GM19324 (cell line): ENCODE data around the gene COL13A1.

Experiments
- ATAC-seq: cut with Tn5 transposase; IDR thresholded peaks from one replicate; pipeline ENCODE4 v1.9.1; 2021; ENCODE audit warnings: mild to moderate bottlenecking, moderate library complexity; ENCODE audit not compliant: unreplicated experiment, low FRiP score

Gene COL13A1

DNA sequence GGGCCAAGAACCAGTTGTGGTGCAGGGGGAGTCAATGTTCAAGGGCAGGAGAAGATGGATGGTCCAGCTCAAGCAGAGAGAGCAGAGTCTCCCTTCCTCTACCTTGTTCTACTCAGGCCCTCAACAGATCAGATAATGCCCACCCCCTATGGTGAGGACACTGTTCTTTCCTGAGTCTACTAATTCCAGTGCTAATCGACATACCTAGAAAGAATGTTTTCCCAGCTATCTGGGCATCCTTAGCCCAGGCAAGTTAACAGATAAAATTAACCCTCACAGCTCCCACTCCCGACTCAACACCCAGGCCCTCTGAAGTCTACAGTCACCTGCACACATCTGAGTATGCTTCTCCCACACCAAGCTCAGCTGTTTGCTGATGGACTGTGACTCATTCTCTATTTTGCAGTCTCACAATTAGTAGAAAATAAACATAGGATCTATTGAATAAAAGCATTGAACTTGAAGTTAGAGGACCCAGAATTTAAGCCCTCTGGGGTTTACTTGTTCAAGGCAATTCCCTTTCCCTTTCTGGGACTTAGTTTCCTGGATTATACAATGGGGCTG, 17.1 kb downstream of the COL13A1 start:
- no peak for ATAC-seq

DNA sequence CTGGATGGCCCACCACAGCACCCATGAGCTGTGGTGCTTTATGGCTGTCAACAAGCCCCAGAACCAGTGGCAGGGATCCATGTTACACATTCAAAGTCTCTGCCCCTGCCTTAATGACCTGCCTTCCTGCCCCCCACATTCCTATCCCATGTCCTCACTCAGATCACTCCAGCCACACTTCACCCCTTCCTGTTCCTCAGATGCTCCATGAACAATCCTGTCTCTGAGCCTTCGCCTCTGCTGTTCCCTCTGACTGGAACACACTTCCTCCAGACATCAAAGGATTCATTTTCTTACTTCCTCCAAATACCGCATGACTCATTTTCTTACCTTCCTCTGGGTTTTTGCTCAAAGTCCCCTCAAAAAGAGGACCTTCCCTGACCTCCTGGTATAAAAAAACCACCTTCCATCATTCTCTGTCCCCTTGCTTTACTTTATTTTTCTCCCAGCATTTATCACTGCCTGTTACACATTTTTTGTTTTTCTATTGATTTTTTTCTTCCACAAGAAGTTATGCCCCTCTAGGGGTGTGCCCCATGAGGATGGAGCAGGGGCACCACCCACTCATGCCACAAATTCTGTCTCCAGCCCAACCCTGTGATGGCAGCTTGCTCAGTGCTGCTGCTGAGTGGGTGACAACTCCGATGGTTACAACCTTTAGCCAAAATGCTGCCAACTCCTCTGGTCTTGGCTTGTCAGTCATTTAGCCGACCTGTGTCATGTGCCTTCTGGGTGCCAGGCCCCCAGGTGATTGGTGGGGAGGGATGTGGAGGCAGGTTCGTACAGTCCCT, 18.2 kb downstream of the COL13A1 start:
- no peak for ATAC-seq

DNA sequence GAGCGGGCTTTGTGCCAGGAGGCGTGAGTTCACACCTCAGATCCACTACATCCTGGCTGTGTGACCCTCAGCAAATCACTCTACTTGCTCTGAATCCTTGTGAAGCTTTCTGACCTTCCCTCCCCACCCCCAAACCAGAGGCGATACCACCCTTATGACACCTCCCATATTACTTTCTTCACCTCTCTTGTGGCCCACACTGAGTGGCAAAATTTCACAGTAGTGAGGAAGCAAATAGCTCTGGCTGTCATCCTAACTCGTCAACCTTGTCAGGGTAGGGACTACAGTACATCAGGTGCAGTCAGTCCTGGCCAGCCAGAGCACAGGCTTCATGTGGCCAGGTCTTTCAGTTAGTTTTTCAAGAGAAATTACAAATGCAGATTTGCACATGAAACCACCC, 19.1 kb downstream of the COL13A1 start:
- ATAC-seq, result no peak

DNA sequence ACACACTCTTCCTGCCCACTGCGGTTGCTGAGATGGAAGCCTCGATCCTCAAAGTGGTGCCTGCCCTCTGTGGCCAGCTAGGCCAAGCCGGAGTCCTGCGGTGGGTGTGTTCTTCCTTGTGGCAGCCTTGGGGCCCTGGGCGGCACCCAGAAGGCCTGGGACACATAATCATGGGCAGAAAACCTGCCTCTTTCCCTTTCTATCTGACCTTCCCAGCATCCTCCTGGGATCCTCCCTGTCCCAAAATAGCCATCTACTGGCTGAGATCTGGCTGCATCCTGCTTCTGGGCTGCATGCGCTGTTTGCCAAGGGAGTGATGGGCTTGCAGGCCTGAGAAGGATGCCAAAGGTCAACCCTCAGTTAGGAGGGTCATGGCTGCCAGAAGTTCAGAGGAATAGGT, 23.9 kb downstream of the COL13A1 start:
- ATAC-seq, result no peak

DNA sequence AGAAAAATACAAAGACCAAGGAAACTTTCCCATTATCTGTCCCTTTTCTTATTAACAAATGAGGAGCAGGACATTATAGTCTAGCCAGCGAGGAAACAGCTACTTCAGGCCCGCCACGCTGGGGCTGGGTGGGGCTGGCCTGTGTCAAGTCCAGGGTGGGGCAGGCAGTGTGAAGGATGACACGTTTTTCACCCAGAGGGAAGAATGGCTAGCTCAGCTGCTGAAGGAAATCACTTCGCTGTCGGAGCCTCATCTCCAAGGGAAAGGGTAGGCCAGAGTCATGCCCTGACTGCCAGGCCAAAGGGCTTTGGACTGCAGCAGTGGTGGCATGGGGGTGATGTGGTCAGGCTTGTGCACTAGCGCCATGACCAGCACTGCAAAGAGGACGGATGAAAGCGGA, 24.4 kb downstream of the COL13A1 start:
- no peak for ATAC-seq

DNA sequence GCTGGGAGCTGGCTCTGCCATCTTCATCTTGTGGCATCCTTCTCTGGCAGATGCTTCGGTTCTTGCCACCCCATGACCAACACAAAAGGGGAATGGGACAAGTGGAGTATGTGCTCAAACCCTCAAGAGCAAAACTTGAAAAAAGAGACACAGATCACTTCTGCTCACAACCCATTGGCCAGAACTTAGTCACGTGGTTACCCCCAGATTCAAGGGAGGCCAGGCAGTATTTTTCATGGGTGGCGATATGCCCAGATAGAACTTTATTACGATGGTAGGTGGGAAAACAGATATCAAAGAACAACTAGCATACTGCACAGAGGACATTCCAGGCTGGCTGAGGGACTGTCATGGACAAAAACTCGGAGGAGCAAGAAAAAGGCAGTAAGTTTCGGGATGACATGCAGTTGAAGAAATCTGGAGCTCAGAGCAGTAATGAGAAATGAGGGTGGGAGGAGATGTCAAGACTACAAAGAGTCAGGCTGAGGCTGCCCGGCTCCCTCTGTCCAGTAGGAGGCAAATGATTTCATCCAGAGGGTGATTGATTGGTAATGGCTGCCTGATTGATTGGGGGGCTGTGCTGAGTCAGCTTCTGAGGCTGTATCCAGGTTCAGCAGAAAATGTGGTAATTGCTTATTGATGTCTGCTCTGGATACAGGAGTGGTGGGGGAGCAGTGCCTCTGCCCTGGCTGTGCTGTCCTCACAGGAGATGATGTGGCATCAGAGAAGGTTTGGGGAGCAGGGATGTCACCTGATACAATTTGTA, 25.3 kb downstream of the COL13A1 start:
- no peak for ATAC-seq

DNA sequence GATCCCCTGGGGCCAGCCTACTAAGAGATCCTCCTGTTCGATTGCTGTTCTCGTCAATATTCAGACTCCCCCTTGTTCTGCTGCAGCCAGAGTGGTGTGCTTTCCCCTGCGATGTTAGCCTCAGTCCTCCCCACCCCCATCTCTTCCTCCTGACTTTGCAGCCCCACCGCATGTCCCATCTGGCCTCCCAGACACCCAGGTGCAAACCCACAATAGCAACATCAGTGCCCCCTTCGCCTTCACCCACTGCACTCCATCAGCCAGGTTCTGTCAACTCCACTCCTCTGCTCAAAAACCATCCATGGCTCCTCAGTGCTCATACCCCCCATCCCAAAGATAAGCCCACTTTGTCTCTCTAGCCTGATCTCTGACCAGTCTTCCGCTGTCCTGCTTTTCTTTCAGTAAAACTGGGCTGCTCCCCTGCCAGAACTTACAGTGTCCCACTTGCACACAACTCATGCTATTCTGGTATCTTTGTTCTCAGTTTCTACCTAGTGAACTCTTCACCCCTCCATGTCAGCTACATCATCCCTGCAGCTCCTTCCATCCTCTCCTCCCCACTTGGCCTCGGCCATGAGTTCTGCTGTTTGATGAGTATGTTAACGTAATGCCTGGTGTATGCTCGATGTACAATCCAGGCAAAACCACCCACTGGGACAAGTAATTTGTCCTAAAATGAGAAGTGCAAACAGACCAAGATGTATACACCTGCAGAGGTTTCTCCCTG, 26.6 kb downstream of the COL13A1 start:
- no peak for ATAC-seq

DNA sequence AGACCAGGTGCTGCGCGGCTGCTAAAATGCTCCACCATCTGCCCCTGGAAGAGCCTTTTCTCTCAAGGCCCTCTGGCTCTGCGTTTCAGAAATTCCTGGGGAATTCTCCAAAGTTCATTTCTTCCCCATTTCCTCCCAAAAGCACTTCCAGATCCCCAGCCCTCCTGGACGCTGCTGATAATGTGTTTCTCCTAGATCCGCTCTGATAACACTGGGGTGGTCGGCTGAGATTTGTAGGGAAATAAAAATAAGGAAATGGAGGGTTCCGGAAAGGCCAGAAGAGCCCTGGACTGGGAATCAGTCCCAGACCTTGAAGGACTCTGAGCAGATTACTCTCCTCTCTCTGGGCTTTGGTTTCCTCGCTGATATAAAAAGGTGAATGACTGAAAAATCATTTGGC, 28.1 kb downstream of the COL13A1 start:
- no peak for ATAC-seq

DNA sequence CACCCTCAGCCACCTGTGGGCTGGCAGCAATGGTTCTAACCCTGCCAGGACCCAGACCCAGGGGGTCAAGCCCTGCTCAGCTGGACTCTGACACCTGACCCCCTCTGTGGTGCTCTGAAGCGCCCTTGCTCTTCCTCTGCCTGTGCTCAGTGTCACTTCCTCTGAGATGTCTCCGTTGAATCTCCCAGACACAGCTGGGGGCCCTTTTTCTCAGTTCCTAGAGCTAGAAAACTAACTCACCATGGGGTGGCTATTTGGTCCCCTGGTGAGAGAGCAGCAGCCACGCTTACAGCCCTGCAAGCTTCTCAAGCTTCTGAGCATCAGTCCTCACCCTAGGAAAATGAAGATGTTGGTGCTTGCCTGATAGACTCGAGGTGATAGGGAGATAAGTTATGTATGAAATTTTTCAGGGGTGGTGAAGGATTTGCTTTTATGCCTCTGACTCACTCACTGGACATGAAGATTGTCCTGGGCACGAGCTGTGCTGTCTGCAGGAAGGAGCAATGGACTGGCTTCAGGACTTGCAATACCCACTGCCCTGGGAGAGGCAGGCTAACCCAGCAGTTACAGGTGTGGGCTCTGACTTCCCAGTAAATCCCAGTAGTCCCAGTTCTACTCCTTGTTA, 29.6 kb downstream of the COL13A1 start:
- no peak for ATAC-seq

DNA sequence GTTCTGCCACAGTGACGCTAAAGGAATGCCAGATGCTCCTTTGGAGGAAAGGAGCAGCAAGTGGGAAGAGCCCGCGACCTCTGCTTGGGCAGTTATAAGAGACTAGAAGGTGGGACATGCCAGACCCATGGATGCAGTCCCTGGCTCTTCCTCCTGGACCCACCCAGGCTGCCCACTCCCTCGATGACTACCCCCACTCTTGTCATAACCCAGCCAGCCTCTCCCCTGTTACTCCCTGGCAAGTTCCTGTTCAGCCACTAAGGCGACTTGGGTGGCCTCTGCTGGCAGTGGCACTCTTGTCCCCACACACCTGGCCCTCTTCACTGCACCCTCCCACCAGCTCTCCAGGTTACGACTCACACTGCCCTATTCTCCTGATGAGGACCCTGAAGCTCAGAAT, 33.5 kb downstream of the COL13A1 start:
- no peak for ATAC-seq

DNA sequence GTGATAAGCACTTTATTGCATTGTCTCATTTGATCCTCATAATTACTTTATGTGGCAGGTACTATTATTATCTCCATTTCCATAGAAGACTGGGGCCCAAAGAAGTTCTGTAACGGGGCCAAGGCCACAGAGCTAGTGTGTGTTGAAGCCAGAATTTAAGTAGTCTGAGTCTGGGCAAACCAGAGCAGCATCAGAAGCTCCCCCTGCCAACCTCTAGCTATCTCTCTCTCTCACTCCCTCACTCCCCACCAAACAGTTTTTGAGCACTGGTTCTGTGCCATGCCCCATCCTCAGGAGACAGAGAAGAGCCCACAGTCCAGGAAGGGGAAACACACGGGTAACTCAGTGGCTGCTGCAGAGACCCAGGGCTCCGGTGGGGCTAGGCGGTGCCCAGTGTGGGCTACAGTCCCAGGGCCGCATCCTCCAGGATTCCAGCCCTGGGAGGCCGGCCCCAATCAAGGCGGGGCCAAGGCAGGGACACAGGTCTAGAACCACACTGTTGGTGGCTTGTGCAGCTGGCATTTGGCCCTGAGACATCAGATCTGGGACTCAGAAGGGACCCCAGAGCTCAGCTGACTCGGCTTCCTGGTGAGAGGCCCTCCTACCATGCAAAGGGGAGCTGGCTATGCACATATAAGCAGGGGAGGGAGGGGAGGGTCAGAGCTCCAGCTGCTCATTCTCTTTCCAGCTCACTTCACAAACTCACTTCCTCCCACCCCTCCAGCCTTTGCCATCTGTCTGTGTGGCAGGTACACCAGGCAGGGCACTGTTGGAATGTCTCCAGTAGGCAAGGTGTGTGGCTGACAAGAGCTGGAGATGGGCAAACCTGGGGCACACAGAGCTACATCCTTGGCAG, 34.4 kb downstream of the COL13A1 start:
- no peak for ATAC-seq

DNA sequence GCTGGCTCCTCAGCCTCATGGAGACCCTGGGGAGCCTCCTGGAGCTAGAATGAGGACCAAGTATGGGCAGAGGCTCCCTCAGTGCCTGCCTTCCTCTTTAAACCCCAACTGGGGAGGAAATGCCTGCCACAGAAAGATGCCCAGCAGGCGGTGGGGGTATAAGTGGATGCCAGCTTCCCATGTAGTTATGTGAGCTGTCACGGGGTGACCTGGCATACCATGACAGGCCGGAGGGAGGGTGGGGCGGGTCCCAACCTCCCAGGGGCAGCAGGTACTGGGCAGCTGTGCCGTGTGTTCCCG, 35.0 kb downstream of the COL13A1 start:
- ATAC-seq, result no peak

DNA sequence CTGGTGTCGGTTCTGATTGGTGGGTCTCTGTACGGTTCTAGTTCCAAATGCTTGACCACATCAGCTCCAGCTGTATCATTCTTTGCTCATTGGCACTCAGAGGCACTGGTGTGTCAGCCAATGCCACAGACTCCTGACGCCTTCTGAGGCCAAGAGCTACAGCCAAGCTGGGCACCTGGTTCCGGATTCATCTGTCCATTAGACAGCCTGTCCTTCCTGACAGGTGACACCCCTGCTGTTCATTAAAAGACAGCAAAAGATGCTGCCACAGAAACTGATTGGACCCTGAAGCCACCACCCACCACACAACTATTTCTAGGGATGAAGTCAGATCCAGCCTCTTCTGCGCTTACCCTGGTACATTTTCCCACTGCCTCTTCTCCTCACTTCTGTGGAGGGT, 35.6 kb downstream of the COL13A1 start:
- no peak for ATAC-seq

DNA sequence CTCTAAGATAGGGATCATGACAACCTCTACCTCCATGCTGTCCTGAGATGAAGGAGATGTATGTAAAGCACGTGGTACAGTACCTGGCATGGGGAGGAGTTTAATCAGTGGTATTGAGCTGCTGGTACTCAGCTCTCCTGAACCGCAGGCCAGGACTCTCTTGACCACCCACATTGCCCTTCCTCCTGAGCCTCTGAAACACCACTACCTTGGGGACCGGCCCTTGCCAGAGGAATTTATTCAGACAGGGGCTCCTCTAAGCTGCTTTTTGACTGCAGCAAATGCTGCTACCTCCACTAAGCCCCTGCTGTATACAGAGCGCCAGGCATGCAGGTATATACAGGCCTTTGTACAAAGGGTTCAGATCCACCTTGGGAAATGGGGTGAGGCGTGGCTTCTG, 36.7 kb downstream of the COL13A1 start:
- ATAC-seq, result no peak

DNA sequence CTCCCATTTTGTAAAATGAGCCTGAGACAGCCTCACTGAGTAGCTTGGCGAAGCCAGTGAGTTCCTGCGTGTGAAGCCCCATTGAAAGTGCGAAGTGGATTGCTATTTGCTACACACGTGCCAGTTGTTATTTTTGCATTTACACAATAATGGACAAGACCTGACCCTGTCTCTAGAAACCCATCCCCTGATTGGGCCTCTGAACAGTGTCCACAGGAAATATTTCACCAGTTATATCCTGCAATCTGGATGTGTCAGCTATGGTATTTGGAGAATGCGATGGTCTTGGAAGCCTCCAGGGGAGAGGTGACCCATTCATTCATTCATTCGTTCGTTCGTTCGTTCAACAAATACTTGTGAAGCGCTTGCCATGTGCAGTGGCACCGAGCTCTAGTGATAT, 37.1 kb downstream of the COL13A1 start:
- no peak for ATAC-seq

DNA sequence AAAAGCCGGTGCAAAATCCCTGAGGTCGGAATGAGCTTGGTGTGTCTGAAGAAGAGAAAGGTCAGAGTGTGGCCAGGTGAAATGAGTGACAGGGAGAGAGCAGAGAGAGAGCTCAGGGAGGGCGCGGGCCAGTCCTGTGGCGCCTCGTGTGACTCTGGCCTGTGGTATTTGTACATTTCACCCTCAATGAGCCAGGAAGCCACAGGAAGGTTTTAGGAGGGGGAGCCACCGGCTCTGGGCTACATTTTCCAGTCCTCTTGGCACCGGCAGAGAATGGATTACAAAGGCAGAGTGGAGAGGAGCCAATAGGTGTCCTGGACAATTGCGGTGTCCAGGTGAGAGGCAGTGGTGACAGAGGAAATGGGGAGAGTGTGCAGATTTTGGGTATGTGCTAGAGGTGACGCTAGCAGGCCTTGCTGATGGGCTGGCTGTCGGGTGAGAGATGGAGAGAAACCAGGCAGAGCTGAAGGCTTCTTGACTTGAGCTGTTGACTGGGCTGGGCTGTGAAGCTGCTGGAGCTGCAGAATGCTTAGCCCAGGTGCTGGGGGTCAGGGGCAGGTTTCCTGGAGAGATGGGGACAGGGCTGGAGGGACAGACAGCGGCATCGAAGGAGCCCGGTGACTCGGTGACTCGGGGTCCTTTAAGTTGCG, 38.1 kb downstream of the COL13A1 start:
- ATAC-seq, result no peak

DNA sequence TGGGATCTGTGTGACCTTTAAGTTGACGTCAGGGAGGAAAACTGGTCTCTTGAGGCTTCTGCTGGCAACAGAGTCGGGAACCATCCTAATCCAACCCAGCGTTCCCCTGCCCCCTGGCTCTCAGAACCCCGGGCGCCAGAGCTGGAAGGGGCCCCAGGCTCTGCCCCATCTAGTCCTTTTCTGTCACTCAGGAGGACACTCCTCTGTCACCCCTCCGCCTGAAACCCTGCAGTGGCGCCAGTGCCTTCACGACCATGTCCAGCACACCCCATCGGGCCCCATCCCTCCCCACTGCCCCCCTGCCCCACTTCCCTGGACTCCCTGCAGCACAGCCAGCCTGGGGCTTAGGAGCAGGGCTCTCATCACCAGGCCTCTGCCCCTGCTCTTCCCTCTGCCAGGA, 39.1 kb downstream of the COL13A1 start:
- ATAC-seq, result no peak

DNA sequence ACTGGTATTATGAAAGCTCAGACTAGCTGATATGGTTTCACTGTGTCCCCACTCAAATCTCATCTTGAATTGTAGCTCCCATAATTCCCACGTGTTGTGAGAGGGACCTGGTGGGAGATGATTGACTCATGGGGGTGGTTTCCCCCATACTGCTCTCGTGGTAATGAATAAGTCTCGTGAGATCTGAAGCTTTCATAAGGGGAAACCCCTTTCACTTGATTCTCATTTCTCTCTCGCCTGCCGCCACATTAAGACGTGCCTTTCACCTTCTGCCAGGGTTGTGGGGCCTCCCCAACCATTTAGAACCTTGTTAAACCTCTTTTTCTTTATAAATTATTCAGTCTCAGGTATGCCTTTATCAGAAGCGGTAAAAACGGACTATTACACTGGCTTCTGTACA, 40.3 kb downstream of the COL13A1 start:
- no peak for ATAC-seq

DNA sequence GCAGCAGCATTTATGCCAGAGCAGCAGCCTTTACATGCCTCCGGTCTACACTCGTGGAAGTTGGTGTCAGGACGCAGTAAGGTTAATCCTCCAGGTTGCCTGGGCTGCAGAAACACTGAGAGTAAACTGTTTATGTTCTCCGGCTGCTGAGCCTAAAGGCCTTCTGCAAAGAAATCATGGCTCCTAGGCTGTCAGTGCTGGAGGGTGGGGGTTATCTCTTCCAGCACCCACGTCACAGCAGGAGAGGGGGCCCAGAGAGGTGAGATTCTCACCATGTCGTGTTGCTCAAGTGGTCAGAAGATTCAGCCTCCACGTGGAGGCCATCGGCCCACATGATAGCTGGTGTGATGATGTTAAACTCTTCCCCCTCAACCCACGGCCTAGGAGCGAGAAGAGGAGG, 41.2 kb downstream of the COL13A1 start:
- no peak for ATAC-seq
